IPS DF 4.7 (cell line): ENCODE data around the gene MCRIP2.

Experiments used
- DNase-seq: peaks from one replicate; pipeline ENCODE4 v3.0.0-alpha.2; 2013; ENCODE audit warnings: low spot score; ENCODE audit errors: extremely low read depth

The MCRIP2 gene

GRCh38 chr16:648071-648780, 6.6 kb downstream of the MCRIP2 start:
- no peak for DNase-seq

GRCh38 chr16:648781-649589, 7.4 kb downstream of the MCRIP2 start, which contains the start of gene WDR90:
TSS of gene WDR90 (plus strand) at chr16:649365. CDS start at chr16:649417, 52 bp downstream.
- DNase-seq: no peak

GRCh38 chr16:649631-650030, 8.0 kb downstream of the MCRIP2 start:
- DNase-seq: no peak

GRCh38 chr16:651844-652243, 10.2 kb downstream of the MCRIP2 start:
- DNase-seq: no peak

- DNase-seq: no peak
Measured at GRCh38 chr16:652454-653305, 11.1 kb downstream of the MCRIP2 start.

- DNase-seq: no peak
Measured at GRCh38 chr16:654034-654433, 12.4 kb downstream of the MCRIP2 start.

GRCh38 chr16:657487-657886, 15.9 kb downstream of the MCRIP2 start:
- DNase-seq: no peak

GRCh38 chr16:658679-659571, 17.3 kb downstream of the MCRIP2 start:
- DNase-seq: no peak

- DNase-seq: no peak
Measured at GRCh38 chr16:659618-660017, 18.0 kb downstream of the MCRIP2 start.

GRCh38 chr16:660132-660458, 18.5 kb downstream of the MCRIP2 start:
- DNase-seq: no peak

- no peak for DNase-seq
Measured at GRCh38 chr16:660459-661183, 19.0 kb downstream of the MCRIP2 start.

- DNase-seq: no peak
Measured at GRCh38 chr16:661184-661821, 19.7 kb downstream of the MCRIP2 start.

GRCh38 chr16:662095-662494, 20.5 kb downstream of the MCRIP2 start:
- no peak for DNase-seq

- DNase-seq: no peak
Measured at GRCh38 chr16:662597-662996, 21.0 kb downstream of the MCRIP2 start.

GRCh38 chr16:666572-666971, 24.9 kb downstream of the MCRIP2 start:
- no peak for DNase-seq

- no peak for DNase-seq
Measured at GRCh38 chr16:667113-667779, 25.6 kb downstream of the MCRIP2 start.

GRCh38 chr16:667780-668518, 26.3 kb downstream of the MCRIP2 start, which contains the start of gene RHOT2:
TSS of gene RHOT2 (plus strand) at chr16:668132. CDS start at chr16:668200, 68 bp downstream.
- DNase-seq: no peak

GRCh38 chr16:668519-669171, 27.0 kb downstream of the MCRIP2 start:
- no peak for DNase-seq
